HepG2 (cell line): Measurements from ENCODE around the gene SOS2. TPM values are rescaled to one million over a fixed set of nuclear protein-coding genes. Genes with fewer than 3 reads are reported as not detected.

Source experiments
- ATAC-seq: fragments of 200-7000 bp; cut with Tn5 transposase; 3 replicates; pipeline ENCODE4 v1.9.1; 2020; ENCODE audit warnings: mild to moderate bottlenecking, moderate library complexity
- BruUV-seq: library from RNA; stranded (reverse); fragments of 400-500 nt; replicated peaks from 2 replicates; lab custom pipeline; 2021; lab: Mats Ljungman, UMichigan
- CTCF ChIA-PET: fragments of 300-600 bp; formaldehyde crosslinking; extraction: SDS; loops from one replicate; lab custom pipeline; 2021; ENCODE audit warnings: low total read pairs, inconsistent platforms, low intra/inter-chr PET ratio; lab: Yijun Ruan, JAX
- POLR2A ChIA-PET: fragments of 350-600 bp; sonication (Branson Sonifier 250); formaldehyde crosslinking; loops from one replicate; lab custom pipeline; 2020; ENCODE audit warnings: antibody characterized with exemption, inconsistent platforms; lab: Yijun Ruan, JAX
- DNase-seq: peaks from one replicate; pipeline ENCODE4 v3.0.0-alpha.2; 2015; ENCODE audit warnings: low spot score
- FAIRE-seq: peaks from 3 replicates; lab custom pipeline; 2011; peaks lifted over from hg19 to GRCh38; lab: Jason Lieb, UNC
- H2AFZ ChIP-seq: one replicate; pipeline ENCODE4 v1.6.1; 2011; ENCODE audit warnings: low read length, inconsistent platforms
- H3K27ac ChIP-seq: fragments of 300-600 bp; 3 replicates; pipeline ENCODE4 v1.8.0; 2011; ENCODE audit warnings: mixed run types, mild to moderate bottlenecking, mixed read lengths, low read length, inconsistent platforms; ENCODE audit not compliant: insufficient read depth; ENCODE audit errors: extremely low read length
- H3K27me3 ChIP-seq, 2 experiments: fragments of 200-600 bp in 1 of 2; 2 replicates in 1 of 2; 3 replicates in 1 of 2; pipeline versions ENCODE4 v1.6.0 to v1.8.0; 2011; ENCODE audit warnings: low read length in 2 of 2, mild to moderate bottlenecking in 2 of 2, moderate library complexity in 2 of 2, inconsistent platforms in 1 of 2; ENCODE audit not compliant: insufficient read depth in 2 of 2, control insufficient read depth in 1 of 2
- H3K36me3 ChIP-seq, 2 experiments: fragments of 200-600 bp in 1 of 2; replicated peaks in 1 of 2; 2 replicates in 1 of 2; 3 replicates in 1 of 2; pipeline versions ENCODE4 v1.5.1 to v1.8.0; 2011; ENCODE audit warnings: low read length in 2 of 2, inconsistent platforms in 1 of 2; ENCODE audit not compliant: insufficient read depth in 2 of 2, control insufficient read depth in 1 of 2
- H3K4me1 ChIP-seq: 2 replicates; pipeline ENCODE4 v1.5.1; 2012; ENCODE audit warnings: low read length, inconsistent platforms; ENCODE audit not compliant: insufficient read depth
- H3K4me2 ChIP-seq: 2 replicates; pipeline ENCODE4 v1.6.0; 2011; ENCODE audit warnings: low read depth, low read length, inconsistent platforms
- H3K4me3 ChIP-seq, 3 experiments: fragments of 200-600 bp in 1 of 3; sonication (generic), shearing (Covaris generic) in 1 of 3; replicated peaks in 1 of 3; 2 replicates each; pipeline ENCODE4 v1.5.1; 2011 to 2016; ENCODE audit warnings: low read length in 3 of 3, inconsistent platforms in 2 of 3, low read depth in 2 of 3, mild to moderate bottlenecking in 2 of 3, control low read depth in 1 of 3, mixed read lengths in 1 of 3; ENCODE audit not compliant: insufficient read depth in 1 of 3
- H3K79me2 ChIP-seq: one replicate; pipeline ENCODE4 v1.6.1; 2011; ENCODE audit warnings: low read length, inconsistent platforms; ENCODE audit not compliant: insufficient read depth
- H3K9ac ChIP-seq: 2 replicates; pipeline ENCODE4 v1.6.0; 2011; ENCODE audit warnings: mild to moderate bottlenecking, low read depth, low read length, inconsistent platforms; ENCODE audit not compliant: insufficient read depth
- H3K9me3 ChIP-seq: 2 replicates; pipeline ENCODE4 v1.5.1; 2012; ENCODE audit warnings: mild to moderate bottlenecking, low read length
- H4K20me1 ChIP-seq: 2 replicates; pipeline ENCODE4 v1.6.0; 2011; ENCODE audit warnings: inconsistent platforms, mild to moderate bottlenecking, low read length, moderate library complexity; ENCODE audit not compliant: insufficient read depth
- SETDB1 ChIP-seq: sonication (generic); formaldehyde crosslinking; IDR thresholded peaks from 2 replicates; pipeline ENCODE4 v1.5.1; 2020; ENCODE audit warnings: missing genetic modification reagents, mild to moderate bottlenecking, borderline replicate concordance
- TMF1 ChIP-seq: sonication (generic); formaldehyde crosslinking; IDR thresholded peaks from 2 replicates; pipeline ENCODE4 v1.8.1; 2022; ENCODE audit warnings: low read depth, missing genetic modification reagents
- ZNF318 ChIP-seq: sonication (generic); formaldehyde crosslinking; IDR thresholded peaks from 2 replicates; pipeline ENCODE4 v1.4.0; 2020; ENCODE audit warnings: mild to moderate bottlenecking, missing genetic modification reagents
- ZNF333 ChIP-seq: sonication (generic); formaldehyde crosslinking; IDR thresholded peaks from 2 replicates; pipeline ENCODE4 v1.4.0; 2020; ENCODE audit warnings: mild to moderate bottlenecking, missing genetic modification reagents, borderline replicate concordance
- WGBS: methylation state at CpG from one replicate; pipeline ENCODE4 v1.1.6; 2017; ENCODE audit warnings: low lambda C conversion rate; 5-methylcytosine and 5-hydroxymethylcytosine counted together
- in situ Hi-C: cut with HindIII; loops from 2 replicates; pipeline ENCODE4 v1.10.0; 2017; ENCODE audit warnings: low pct_unique_long_range_greater_than_20kb; ENCODE audit not compliant: extremely low pct_ligation_motif_present
- intact Hi-C: fragments of 100-400 bp; cut with micrococcal nuclease; formaldehyde crosslinking; loops from one replicate; pipeline ENCODE4 v1.10.0; 2022; ENCODE audit not compliant: unreplicated experiment
- polyA plus RNA-seq, 8 experiments: library from polyadenylated mRNA; depleted of rRNA in 3 of 8; stranded (reverse) in 7 of 8; unstranded in 1 of 8; fragments of >200 nt; fragmentation: Illumina TruSeq in 4 of 8; extraction: Trizol in 4 of 8; gene quantifications; 2 replicates each; pipeline versions ENCODE4 v1.2.1 to v1.2.3, GENCODE V29; 2011 to 2016; ENCODE audit warnings: low read depth in 4 of 8, missing spikeins in 1 of 8, mixed read lengths in 1 of 8; ENCODE audit not compliant: insufficient read depth in 1 of 8
- total RNA-seq, 5 experiments: library from RNA; depleted of rRNA; stranded (reverse); fragments of >200 nt; fragmentation: Illumina TruSeq; extraction: Trizol; gene quantifications; 2 replicates each; pipeline ENCODE4 v1.2.3, GENCODE V29; 2016; ENCODE audit warnings: low read depth in 1 of 5
- TF ChIP-seq, protein P1 (sequence below): sonication (generic); formaldehyde crosslinking; IDR thresholded peaks from 2 replicates; pipeline ENCODE4 v1.4.0; 2020; ENCODE audit warnings: mild to moderate bottlenecking, missing genetic modification reagents

Gene SOS2
- total and polyA plus RNA-seq, 2 of the 13 experiments (the other 11 are each of a cell fraction or from before 2014, with no cell fraction given) = 9.3 to 12.1 TPM

- FAIRE-seq (no peak), DNase-seq (no peak), ATAC-seq (no peak)
- Histone ChIP-seq H3K36me3 (no peaks in the 10 kb centered on the region), H3K79me2 (peaks cover 38% of the 10 kb centered on the region), H3K9ac (no peak overlapping the region), H3K27me3 (no peaks in the 10 kb centered on the region), H3K4me1 (peaks cover 12% of the 10 kb centered on the region), H3K9me3 (no peaks in the 10 kb centered on the region), H4K20me1 (no peaks in the 10 kb centered on the region), H3K4me3 (no peak overlapping the region), H3K4me2 (no peak overlapping the region), H3K27ac (no peak overlapping the region), H2AFZ (no peak overlapping the region)
- TF ChIP-seq ZNF333 (no peak), TMF1 (CRISPR knock-in tag) (no peak), SETDB1 (no peak), ZNF318 (CRISPR knock-in tag) (no peak)
- TF ChIP-seq, protein P1, sequence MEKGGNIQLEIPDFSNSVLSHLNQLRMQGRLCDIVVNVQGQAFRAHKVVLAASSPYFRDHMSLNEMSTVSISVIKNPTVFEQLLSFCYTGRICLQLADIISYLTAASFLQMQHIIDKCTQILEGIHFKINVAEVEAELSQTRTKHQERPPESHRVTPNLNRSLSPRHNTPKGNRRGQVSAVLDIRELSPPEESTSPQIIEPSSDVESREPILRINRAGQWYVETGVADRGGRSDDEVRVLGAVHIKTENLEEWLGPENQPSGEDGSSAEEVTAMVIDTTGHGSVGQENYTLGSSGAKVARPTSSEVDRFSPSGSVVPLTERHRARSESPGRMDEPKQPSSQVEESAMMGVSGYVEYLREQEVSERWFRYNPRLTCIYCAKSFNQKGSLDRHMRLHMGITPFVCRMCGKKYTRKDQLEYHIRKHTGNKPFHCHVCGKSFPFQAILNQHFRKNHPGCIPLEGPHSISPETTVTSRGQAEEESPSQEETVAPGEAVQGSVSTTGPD (CRISPR knock-in tag) = no peak
- CTCF ChIA-PET = no interaction called here
- POLR2A ChIA-PET = no interaction called here
- WGBS = 98% methylated on average over 5 of the region's 5 CpGs
- intact Hi-C loops (no loop called here), in situ Hi-C loops (no loop called here)
- no TSS peak for BruUV-seq
Measured at GRCh38 chr14:50218501-50218900, 12.9 kb downstream of the SOS2 start.
